ENCODE measurements around the gene SIGLEC9. TPM values are rescaled to one million over a fixed set of nuclear protein-coding genes. Genes with fewer than 3 reads are reported as not detected.

Gene SIGLEC9
- total RNA-seq, 4 donors from 2014 or later = 0.62 to 9.2 (median 4.0) TPM

DNA sequence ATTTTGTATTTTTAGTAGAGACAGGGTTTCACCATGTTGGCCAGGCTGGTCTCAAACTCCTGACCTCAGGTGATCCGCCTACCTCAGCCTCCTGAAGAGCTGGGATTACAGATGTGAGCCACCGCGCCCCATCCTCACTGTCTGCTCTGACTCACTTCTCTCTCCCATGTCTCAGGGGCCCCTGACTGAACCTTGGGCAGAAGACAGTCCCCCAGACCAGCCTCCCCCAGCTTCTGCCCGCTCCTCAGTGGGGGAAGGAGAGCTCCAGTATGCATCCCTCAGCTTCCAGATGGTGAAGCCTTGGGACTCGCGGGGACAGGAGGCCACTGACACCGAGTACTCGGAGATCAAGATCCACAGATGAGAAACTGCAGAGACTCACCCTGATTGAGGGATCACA, 5.0 kb downstream of the SIGLEC9 start:
- H3K9me3 ChIP-seq = no peaks in the 10 kb centered on the region
- TF ChIP-seq POLR2AphosphoS5 (IDR thresholded peaks at IDR 0.05) (no peak), POLR2A (IDR thresholded peaks at IDR 0.05) (no peak), EP300 (IDR thresholded peaks at IDR 0.05) (no peak)
- TF ChIP-seq, protein P1, sequence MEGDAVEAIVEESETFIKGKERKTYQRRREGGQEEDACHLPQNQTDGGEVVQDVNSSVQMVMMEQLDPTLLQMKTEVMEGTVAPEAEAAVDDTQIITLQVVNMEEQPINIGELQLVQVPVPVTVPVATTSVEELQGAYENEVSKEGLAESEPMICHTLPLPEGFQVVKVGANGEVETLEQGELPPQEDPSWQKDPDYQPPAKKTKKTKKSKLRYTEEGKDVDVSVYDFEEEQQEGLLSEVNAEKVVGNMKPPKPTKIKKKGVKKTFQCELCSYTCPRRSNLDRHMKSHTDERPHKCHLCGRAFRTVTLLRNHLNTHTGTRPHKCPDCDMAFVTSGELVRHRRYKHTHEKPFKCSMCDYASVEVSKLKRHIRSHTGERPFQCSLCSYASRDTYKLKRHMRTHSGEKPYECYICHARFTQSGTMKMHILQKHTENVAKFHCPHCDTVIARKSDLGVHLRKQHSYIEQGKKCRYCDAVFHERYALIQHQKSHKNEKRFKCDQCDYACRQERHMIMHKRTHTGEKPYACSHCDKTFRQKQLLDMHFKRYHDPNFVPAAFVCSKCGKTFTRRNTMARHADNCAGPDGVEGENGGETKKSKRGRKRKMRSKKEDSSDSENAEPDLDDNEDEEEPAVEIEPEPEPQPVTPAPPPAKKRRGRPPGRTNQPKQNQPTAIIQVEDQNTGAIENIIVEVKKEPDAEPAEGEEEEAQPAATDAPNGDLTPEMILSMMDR (IDR thresholded peaks at IDR 0.05) = no peak
- no peak overlapping the region for H3K27ac ChIP-seq
- ATAC-seq = no peak
- no peaks in the 10 kb centered on the region for H3K4me1 ChIP-seq
- H3K27me3 ChIP-seq = peaks cover 52% of the 10 kb centered on the region
- no peaks in the 10 kb centered on the region for H3K36me3 ChIP-seq
- H3K4me3 ChIP-seq = no peak overlapping the region
- 94% methylated on average over 3 of the region's 8 CpGs; no CpG with 5 or more reads in 1 of the 2 donors for WGBS, 2 donors (ENCODE audit: low coverage in 1 of 2)

DNA sequence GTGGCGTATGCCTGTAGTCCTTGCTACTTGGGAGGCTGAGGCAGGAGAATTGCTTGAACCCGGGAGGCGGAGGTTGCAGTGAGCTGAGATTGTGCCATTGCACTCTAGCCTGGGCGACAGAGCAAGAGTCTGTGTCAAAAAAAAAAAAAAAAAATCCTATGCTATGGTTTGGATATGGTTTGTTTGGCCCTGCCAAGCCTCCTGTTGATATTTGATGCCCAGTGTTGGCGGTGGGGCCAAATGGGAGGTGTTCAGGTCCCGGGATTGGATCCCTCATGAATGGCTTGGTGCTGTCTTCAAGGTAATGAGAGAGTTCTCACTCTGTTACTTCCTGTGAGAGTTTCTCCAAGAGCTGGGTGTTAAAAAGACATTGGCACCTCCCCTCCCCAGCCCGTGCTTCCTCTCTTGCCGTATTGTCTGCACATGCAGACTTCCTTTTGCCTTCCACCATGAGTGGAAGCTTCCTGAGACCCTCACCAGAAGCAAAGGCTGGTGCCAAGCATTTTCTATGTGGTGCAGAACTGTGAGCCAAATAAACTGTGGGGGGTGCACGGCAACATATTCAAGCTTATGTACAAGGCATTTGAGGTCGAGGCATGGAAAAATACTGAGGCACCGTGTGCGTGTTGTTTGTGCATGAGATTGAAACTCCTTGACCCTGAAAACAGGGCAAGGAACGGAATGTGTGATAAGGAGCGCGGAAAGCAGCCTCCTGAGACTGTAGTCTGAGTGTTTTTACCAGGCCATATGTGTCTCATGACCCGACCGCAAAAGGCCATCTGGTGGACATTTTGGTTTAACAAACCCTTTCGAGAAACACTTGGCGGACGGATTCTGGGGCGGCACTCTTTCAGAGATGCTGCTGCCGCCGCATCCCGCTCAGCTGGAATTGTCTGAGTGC, 7.3 kb downstream of the SIGLEC9 start:
- 28 to 44% methylated on average over 16 to 18 of the region's 24 CpGs for WGBS, 2 donors (ENCODE audit: low coverage in 1 of 2)
- no peak overlapping the region for H3K4me3 ChIP-seq
- H3K9me3 ChIP-seq = no peaks in the 10 kb centered on the region
- peak overlapping the region in 1 of 4 donors; percentile 19 for H3K27ac ChIP-seq
- TF ChIP-seq POLR2AphosphoS5 (IDR thresholded peaks at IDR 0.05) (no peak), EP300 (IDR thresholded peaks at IDR 0.05) (no peak), POLR2A (IDR thresholded peaks at IDR 0.05) (no peak)
- TF ChIP-seq, protein P1 (IDR thresholded peaks at IDR 0.05) = no peak
- ATAC-seq = no peak
- H3K27me3 ChIP-seq = peaks cover 42% of the 10 kb centered on the region
- no peaks in the 10 kb centered on the region for H3K36me3 ChIP-seq
- no peaks in the 10 kb centered on the region for H3K4me1 ChIP-seq

DNA sequence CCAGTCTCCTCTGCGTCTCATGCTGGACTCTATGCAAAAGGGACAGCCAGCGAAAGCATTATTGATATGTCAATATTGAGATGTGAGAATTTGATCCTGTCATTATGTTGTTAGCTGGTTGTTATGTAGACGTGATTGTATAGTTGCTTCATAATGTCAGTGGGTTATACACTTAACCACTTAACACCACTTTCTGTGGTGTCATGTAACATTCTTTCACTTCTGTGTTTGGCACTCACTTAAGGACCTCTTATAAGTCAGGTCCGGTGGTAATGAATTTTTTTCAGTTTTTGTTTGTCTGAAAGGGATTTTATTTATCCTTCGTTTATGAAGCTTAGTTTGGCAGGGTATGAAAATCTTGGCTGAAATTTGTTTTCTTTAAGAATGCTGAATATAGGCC, 10.3 kb downstream of the SIGLEC9 start:
- H3K27me3 ChIP-seq = peaks cover 60% of the 10 kb centered on the region
- H3K27ac ChIP-seq = no peak overlapping the region
- H3K36me3 ChIP-seq = no peaks in the 10 kb centered on the region
- no peak for ATAC-seq
- 78 to 81% methylated on average over 4 to 5 of the region's 5 CpGs for WGBS, 2 donors (ENCODE audit: low coverage in 1 of 2)
- H3K4me1 ChIP-seq = no peaks in the 10 kb centered on the region
- TF ChIP-seq EP300 (IDR thresholded peaks at IDR 0.05) (no peak), POLR2AphosphoS5 (IDR thresholded peaks at IDR 0.05) (no peak), POLR2A (IDR thresholded peaks at IDR 0.05) (no peak)
- TF ChIP-seq, protein P1 (IDR thresholded peaks at IDR 0.05) = no peak
- no peaks in the 10 kb centered on the region for H3K9me3 ChIP-seq
- H3K4me3 ChIP-seq = no peak overlapping the region

DNA sequence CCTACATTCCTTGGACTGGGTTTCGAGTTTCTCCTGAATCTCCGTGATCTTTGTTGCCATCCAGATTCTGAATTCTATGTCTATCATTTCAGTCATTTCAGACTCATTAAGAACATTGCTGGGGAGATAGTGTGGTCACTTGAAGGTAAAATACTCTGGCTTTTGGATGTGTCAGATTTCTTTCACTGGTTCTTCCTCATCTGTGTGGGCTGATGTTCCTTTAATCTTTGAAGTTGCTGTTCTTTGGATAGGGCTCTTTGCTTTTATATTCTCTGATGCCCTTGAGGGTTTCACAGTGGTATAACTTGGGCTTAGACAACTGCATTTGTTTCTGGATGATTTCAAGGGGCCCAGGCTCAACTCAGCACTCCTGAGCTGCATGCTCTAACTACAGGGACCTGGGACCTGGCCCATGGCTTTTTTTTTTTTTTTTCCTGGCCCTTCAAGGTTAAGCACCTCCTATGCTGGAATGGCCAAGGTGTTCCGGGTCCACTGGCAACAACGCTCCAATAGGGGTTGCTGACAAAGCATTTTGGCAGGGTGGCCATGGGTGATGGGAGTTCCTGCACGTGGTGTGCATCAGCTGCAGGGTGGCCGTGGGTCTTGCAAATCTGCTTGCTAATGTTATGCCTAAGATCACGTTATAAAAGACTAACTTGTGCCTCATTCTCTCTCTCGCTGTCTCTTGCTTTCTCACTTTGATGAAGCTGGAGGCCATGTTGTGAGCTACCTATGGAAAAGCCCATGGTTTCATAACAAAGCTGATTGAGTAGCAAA, 11.5 kb downstream of the SIGLEC9 start:
- 79 to 88% methylated on average over 4 of the region's 8 CpGs for WGBS, 2 donors (ENCODE audit: low coverage in 1 of 2)
- peak overlapping the region in 1 of 4 donors; percentile 24 for H3K27ac ChIP-seq
- no peaks in the 10 kb centered on the region for H3K9me3 ChIP-seq
- H3K4me1 ChIP-seq = no peaks in the 10 kb centered on the region
- ATAC-seq = no peak
- TF ChIP-seq, protein P1 (IDR thresholded peaks at IDR 0.05) = no peak
- TF ChIP-seq POLR2AphosphoS5 (IDR thresholded peaks at IDR 0.05) = no peak
- no peak for TF ChIP-seq EP300 (IDR thresholded peaks at IDR 0.05)
- no peak for TF ChIP-seq POLR2A (IDR thresholded peaks at IDR 0.05)
- no peaks in the 10 kb centered on the region for H3K36me3 ChIP-seq
- H3K4me3 ChIP-seq = no peak overlapping the region
- peaks cover 58% of the 10 kb centered on the region for H3K27me3 ChIP-seq

Data from gastroesophageal sphincter (tissue), 4 donors.